ENCODE measurements around the gene KAT8. TPM values are rescaled to one million over a fixed set of nuclear protein-coding genes. Genes with fewer than 3 reads are reported as not detected.

The KAT8 gene
- total and polyA plus RNA-seq, 2 of the 13 experiments (the other 11 are each of a cell fraction or from before 2014, with no cell fraction given) = 79.0 to 84.2 TPM

DNA sequence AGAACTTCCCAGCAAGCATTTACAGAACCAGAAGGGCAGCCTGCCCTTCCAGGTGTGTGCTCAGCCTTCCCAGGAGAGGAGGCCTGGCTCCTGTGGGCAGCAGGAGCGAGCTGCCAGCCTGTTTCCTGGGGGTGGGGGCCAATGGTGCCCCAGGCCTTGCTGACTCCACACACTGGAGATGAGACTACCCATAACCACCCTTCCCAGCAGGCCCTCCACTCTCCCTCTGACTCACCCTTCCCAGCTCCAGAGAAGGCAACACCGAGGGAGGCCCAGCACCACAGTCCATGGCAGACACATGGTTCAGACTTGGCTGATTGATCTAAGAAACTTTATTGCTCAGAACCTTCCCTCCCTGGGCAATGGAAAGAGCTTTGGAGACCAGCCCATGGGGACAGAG, 26.9 kb upstream of the KAT8 start:
- Histone ChIP-seq H3K4me2 (ENCODE audit: low read depth, low read length) (no peak overlapping the region), H3K36me3 (replicated peaks in 1 of 2; ENCODE audit: control insufficient read depth in 1 of 2, insufficient read depth in 2 of 2, low read length in 2 of 2) (peaks cover 13 to 32% of the 10 kb centered on the region in 2 experiments), H3K27ac (ENCODE audit: extremely low read length, insufficient read depth, low read length) (no peak overlapping the region), H3K9me3 (ENCODE audit: low read length) (no peaks in the 10 kb centered on the region), H2AFZ (ENCODE audit: low read length) (no peak overlapping the region), H3K27me3 (ENCODE audit: control insufficient read depth in 1 of 2, insufficient read depth in 2 of 2, low read length in 2 of 2) (no peaks in the 10 kb centered on the region; a peak in 1 of 5 replicates), H4K20me1 (ENCODE audit: insufficient read depth, low read length) (peaks cover 12% of the 10 kb centered on the region), H3K79me2 (ENCODE audit: insufficient read depth, low read length) (peaks cover 33% of the 10 kb centered on the region), H3K9ac (ENCODE audit: insufficient read depth, low read depth, low read length) (no peak overlapping the region), H3K4me3 (replicated peaks in 1 of 3; ENCODE audit: insufficient read depth in 1 of 3, low read depth in 2 of 3, low read length in 3 of 3) (no peak overlapping the region), H3K4me1 (ENCODE audit: insufficient read depth, low read length) (peaks cover 20% of the 10 kb centered on the region)
- 90% methylated on average over 2 of the region's 2 CpGs for WGBS (ENCODE audit: low lambda C conversion rate)
- in situ Hi-C loops (cut with HindIII; ENCODE audit: extremely low pct_ligation_motif_present, low pct_unique_long_range_greater_than_20kb) = no loop called here
- ChIA-PET POLR2A (interaction anchor here (0.6 kb wide), 1 partner anchor 130 kb away, joined by 3 read pairs; no protein-coding TSS in a partner anchor), CTCF (ENCODE audit: low intra/inter-chr PET ratio, low total read pairs) (no interaction called here)
- intact Hi-C loops (cut with micrococcal nuclease; ENCODE audit: unreplicated experiment) = loop anchor here (10.0 kb wide), 1 partner anchor 136 kb away; the partner anchor contains the start of gene SETD1A
- ATAC-seq (no peak), DNase-seq (ENCODE audit: low spot score) (no peak), FAIRE-seq (no peak)
- TF ChIP-seq, protein P1, sequence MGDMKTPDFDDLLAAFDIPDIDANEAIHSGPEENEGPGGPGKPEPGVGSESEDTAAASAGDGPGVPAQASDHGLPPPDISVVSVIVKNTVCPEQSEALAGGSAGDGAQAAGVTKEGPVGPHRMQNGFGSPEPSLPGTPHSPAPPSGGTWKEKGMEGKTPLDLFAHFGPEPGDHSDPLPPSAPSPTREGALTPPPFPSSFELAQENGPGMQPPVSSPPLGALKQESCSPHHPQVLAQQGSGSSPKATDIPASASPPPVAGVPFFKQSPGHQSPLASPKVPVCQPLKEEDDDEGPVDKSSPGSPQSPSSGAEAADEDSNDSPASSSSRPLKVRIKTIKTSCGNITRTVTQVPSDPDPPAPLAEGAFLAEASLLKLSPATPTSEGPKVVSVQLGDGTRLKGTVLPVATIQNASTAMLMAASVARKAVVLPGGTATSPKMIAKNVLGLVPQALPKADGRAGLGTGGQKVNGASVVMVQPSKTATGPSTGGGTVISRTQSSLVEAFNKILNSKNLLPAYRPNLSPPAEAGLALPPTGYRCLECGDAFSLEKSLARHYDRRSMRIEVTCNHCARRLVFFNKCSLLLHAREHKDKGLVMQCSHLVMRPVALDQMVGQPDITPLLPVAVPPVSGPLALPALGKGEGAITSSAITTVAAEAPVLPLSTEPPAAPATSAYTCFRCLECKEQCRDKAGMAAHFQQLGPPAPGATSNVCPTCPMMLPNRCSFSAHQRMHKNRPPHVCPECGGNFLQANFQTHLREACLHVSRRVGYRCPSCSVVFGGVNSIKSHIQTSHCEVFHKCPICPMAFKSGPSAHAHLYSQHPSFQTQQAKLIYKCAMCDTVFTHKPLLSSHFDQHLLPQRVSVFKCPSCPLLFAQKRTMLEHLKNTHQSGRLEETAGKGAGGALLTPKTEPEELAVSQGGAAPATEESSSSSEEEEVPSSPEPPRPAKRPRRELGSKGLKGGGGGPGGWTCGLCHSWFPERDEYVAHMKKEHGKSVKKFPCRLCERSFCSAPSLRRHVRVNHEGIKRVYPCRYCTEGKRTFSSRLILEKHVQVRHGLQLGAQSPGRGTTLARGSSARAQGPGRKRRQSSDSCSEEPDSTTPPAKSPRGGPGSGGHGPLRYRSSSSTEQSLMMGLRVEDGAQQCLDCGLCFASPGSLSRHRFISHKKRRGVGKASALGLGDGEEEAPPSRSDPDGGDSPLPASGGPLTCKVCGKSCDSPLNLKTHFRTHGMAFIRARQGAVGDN (CRISPR knock-in tag; IDR thresholded peaks at IDR 0.05) = peak; percentile 28; the same call in 1 of the 2 replicates
- TF ChIP-seq ZNF24 (IDR thresholded peaks at IDR 0.05) (no peak), PAF1 (CRISPR knock-in tag; IDR thresholded peaks at IDR 0.05) (0 out of 2 replicates have a peak, but pooled peaks have one; percentile 46)
- BruUV-seq (replicated peaks) = no TSS peak

DNA sequence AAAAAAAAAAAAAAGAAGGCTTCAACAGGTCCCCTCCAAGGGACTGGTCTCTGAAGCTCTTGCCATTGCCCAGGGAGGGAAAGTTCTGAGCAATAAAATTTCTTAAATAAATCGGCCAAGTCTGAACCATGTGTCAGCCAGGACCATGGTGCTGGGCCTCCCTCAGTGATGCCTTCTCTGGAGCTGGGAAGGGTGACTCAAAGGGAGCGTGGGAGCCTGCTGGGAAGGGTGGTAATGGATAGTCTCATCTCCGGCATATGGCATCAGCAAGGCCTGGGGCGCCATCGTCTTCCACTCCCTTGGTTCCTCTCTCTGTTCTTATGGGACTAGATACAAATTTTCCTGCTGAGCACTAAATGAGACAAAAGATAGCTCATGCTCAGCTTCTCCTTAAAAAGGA, 25.1 kb upstream of the KAT8 start:
- DNase-seq (ENCODE audit: low spot score) (no peak), ATAC-seq (no peak), FAIRE-seq (no peak)
- BruUV-seq (replicated peaks) = no TSS peak
- Histone ChIP-seq H3K4me2 (ENCODE audit: low read depth, low read length) (0 out of 2 replicates have a peak overlapping the region, but pooled peaks have one; percentile 99), H3K36me3 (replicated peaks in 1 of 2; ENCODE audit: control insufficient read depth in 1 of 2, insufficient read depth in 2 of 2, low read length in 2 of 2) (peaks cover 13 to 32% of the 10 kb centered on the region in 2 experiments), H2AFZ (ENCODE audit: low read length) (no peak overlapping the region), H3K27me3 (ENCODE audit: control insufficient read depth in 1 of 2, insufficient read depth in 2 of 2, low read length in 2 of 2) (no peaks in the 10 kb centered on the region; a peak in 1 of 5 replicates), H3K27ac (ENCODE audit: extremely low read length, insufficient read depth, low read length) (no peak overlapping the region), H4K20me1 (ENCODE audit: insufficient read depth, low read length) (peaks cover 12% of the 10 kb centered on the region), H3K4me3 (replicated peaks in 1 of 3; ENCODE audit: insufficient read depth in 1 of 3, low read depth in 2 of 3, low read length in 3 of 3) (no peak overlapping the region), H3K9me3 (ENCODE audit: low read length) (no peaks in the 10 kb centered on the region), H3K79me2 (ENCODE audit: insufficient read depth, low read length) (peaks cover 33% of the 10 kb centered on the region), H3K4me1 (ENCODE audit: insufficient read depth, low read length) (peaks cover 27% of the 10 kb centered on the region), H3K9ac (ENCODE audit: insufficient read depth, low read depth, low read length) (no peak overlapping the region)
- 95% methylated on average over 5 of the region's 5 CpGs for WGBS (ENCODE audit: low lambda C conversion rate)
- intact Hi-C loops (cut with micrococcal nuclease; ENCODE audit: unreplicated experiment) = loop anchor here (10.0 kb wide), 1 partner anchor 138 kb away; the partner anchor contains the start of gene SETD1A
- in situ Hi-C loops (cut with HindIII; ENCODE audit: extremely low pct_ligation_motif_present, low pct_unique_long_range_greater_than_20kb) = no loop called here
- ChIA-PET CTCF (ENCODE audit: low intra/inter-chr PET ratio, low total read pairs) (no interaction called here), POLR2A (interaction anchor here (0.6 to 5.0 kb wide), 10 partner anchors 8 to 107 kb away, joined by 3 to 49 read pairs (median 10); partner anchors contain the start of genes HSD3B7, KAT8, STX4 and ZNF646)
- TF ChIP-seq NCOA1 (CRISPR knock-in tag; IDR thresholded peaks at IDR 0.05) (no peak), ARHGAP35 (CRISPR knock-in tag; IDR thresholded peaks at IDR 0.05; ENCODE audit: borderline replicate concordance) (no peak), TEAD2 (CRISPR knock-in tag; IDR thresholded peaks at IDR 0.05) (no peak), RFX3 (CRISPR knock-in tag; IDR thresholded peaks at IDR 0.05) (no peak), GATAD2A (CRISPR knock-in tag; IDR thresholded peaks at IDR 0.05) (no peak)
- TF ChIP-seq, protein P2, sequence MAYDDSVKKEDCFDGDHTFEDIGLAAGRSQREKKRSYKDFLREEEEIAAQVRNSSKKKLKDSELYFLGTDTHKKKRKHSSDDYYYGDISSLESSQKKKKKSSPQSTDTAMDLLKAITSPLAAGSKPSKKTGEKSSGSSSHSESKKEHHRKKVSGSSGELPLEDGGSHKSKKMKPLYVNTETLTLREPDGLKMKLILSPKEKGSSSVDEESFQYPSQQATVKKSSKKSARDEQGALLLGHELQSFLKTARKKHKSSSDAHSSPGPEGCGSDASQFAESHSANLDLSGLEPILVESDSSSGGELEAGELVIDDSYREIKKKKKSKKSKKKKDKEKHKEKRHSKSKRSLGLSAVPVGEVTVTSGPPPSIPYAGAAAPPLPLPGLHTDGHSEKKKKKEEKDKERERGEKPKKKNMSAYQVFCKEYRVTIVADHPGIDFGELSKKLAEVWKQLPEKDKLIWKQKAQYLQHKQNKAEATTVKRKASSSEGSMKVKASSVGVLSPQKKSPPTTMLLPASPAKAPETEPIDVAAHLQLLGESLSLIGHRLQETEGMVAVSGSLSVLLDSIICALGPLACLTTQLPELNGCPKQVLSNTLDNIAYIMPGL (CRISPR knock-in tag; IDR thresholded peaks at IDR 0.05; ENCODE audit: borderline replicate concordance in 1 of 2, low read depth in 1 of 2) = no peak

All from HepG2 (cell line).